GM12874 (cell line): ENCODE measurements around the gene NFX1.

ENCODE experiments used
- TF ChIP-seq, protein P1 (sequence below): IDR thresholded peaks from 2 replicates; pipeline ENCODE4 v1.5.1; 2011; ENCODE audit warnings: low read depth, mild to moderate bottlenecking, control low read depth, low read length, moderate library complexity; ENCODE audit not compliant: insufficient read depth

The NFX1 gene

DNA sequence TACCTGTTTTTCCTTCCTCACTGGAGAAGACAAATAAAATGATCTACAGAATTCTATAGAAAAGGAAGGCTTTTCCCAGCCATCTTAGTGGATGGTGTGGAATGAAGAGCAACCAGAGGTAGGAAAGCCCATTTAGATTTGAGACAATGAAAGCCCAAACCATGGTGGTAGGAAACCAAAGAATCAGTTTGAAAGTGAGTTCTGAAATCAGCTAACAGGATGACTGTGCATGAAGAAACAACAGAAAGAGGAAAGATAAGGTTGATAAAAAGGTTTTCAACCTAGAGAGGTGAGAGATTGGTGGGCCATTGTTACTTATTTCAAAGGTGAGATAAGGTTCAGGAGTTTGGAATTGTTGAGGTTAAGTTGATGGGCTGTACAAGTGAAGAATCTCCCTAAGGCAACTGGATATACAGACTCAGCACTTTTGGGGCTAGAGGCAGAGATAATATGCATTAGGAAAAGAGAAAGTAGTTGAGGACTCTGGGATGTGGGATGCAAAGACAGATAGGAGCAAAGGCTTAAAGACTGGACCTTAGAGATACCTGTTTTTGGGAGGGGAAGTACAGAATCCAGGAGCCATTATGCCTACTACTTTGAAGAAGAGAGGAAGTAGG lies 23.1 kb upstream of the NFX1 start:
- TF ChIP-seq, protein P1, sequence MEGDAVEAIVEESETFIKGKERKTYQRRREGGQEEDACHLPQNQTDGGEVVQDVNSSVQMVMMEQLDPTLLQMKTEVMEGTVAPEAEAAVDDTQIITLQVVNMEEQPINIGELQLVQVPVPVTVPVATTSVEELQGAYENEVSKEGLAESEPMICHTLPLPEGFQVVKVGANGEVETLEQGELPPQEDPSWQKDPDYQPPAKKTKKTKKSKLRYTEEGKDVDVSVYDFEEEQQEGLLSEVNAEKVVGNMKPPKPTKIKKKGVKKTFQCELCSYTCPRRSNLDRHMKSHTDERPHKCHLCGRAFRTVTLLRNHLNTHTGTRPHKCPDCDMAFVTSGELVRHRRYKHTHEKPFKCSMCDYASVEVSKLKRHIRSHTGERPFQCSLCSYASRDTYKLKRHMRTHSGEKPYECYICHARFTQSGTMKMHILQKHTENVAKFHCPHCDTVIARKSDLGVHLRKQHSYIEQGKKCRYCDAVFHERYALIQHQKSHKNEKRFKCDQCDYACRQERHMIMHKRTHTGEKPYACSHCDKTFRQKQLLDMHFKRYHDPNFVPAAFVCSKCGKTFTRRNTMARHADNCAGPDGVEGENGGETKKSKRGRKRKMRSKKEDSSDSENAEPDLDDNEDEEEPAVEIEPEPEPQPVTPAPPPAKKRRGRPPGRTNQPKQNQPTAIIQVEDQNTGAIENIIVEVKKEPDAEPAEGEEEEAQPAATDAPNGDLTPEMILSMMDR, result no peak

DNA sequence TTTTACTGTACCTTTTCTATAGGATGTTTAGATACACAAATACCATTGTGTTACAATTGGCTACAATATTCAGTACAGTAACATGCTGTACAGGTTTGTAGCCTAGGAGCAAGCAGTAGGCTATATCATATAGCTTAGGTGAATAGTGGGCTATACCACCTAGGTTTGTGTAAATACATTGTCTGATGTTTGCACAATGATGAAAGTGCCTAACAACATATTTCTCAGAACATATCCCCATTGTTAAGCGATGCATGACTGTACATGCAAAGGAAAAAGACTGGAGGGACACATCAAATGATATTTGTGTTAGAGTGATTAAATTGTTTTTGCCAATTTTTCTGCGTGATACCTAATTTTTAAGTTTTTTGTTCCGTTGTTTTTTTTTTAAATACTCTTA lies 20.2 kb upstream of the NFX1 start:
- TF ChIP-seq, protein P1, result no peak

DNA sequence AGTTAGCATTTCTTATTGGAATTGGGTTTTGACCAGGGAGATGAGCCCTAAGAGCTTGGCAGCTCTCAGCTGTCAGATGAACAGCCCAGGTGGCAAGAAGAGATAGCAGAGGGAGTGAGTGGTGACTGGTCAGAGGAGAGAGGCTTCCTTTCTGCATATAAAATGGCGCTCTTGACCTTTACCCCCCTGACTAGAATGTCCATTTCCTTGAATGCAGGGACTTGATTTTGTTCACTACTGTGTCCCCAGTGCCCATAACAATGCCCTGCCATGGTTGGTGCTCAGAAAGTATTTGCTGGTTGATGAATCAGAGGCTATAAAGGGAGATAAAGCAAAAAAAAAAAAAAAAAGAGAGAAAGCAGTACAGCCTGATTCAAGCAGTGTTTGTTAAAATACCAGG lies 18.3 kb upstream of the NFX1 start:
- TF ChIP-seq, protein P1, result no peak

DNA sequence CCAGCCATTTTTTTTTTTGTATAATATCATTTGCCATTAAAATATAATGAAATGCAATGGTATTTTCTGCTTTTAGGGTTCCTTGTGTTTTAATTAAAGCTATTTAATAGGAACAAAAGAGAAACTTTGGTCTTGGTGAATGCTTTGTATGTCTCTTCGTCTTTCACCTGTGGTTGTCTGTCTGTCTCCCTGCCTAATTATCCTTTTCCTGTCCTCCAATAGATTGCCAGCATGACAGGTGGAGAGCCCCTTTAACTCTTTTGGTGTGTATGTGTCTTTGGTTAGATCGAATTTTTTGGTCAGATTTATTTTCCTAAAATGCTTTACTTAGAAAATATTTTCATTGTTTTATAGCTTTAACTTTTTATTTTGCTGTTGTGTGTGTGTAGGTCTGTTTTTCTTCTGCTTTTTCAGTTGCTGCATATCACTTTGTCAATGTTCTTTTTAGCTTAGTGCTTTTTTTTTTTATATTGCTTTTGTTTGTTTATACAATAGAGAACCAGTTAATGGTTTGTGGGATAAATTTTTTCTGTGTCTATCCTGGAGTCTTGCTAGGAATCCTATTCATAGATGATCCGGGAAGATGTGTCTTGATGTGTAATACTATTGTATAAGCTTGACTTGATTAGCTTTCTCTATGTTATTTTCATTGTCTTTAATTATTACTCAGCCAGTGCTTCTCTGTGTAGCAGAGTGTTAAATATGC lies 16.9 kb upstream of the NFX1 start:
- TF ChIP-seq, protein P1, result no peak

DNA sequence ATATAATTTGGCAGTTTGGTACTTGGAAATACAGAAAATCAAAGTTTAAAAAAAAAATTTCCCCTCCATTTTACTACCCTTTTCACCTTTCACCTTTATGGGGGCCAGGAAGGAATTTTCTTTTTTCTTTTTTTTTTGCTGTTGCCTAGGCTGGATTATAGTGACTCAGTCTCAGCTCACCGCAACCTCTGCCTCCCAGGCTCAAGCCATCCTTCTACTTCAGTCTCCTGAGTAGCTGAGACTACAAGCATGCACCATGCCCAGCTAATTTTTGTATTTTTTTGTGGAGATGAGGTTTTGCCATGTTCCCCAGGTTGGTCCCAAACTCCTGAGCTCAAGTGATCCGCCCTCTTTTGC lies 16.4 kb upstream of the NFX1 start:
- TF ChIP-seq, protein P1, result no peak

DNA sequence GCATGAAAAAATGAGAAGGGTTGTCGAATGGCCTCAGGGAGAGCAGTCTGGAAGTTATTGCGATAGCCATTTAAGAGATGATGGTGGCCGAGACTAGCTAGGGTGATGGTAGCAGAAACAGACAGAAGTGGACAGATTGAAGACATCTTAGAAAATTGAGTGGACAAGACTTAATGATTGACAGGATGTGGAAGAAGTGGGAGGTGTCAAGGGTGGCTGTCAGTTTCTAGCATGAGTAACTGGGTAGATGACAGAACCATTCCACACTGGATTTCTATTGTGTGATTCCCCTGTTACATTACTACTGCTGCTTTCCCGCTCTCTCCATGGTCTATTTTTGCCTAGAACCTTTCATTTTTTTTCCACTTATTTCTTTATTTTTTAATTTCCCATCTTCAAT lies 12.8 kb upstream of the NFX1 start:
- TF ChIP-seq, protein P1, result no peak

DNA sequence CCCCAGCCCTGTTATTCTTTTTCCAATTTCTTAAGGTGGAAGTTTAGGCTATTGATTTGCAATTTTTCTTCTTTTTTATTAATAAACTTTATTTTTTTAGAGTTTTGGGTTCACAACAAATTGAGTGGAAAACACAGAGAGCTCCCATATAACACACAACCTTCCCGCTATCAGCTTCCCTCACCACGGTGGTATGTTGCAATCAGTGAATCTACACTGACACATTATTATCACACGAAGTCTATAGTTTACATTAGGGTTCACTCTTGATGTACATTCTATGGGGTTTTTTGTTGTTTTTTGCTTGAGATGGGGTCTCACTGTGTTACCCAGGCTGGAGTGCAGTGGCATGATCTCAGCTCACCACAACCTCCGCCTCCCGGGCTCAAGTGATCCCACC lies 4.8 kb upstream of the NFX1 start:
- TF ChIP-seq, protein P1, result no peak
